ENCODE measurements around the gene OSMR. TPM values are rescaled to one million over a fixed set of nuclear protein-coding genes. Genes with fewer than 3 reads are reported as not detected.

The OSMR gene
- total and polyA plus RNA-seq, 2 of the 13 experiments (the other 11 are each of a cell fraction or from before 2014, with no cell fraction given), result 21.3 to 86.5 TPM

DNA sequence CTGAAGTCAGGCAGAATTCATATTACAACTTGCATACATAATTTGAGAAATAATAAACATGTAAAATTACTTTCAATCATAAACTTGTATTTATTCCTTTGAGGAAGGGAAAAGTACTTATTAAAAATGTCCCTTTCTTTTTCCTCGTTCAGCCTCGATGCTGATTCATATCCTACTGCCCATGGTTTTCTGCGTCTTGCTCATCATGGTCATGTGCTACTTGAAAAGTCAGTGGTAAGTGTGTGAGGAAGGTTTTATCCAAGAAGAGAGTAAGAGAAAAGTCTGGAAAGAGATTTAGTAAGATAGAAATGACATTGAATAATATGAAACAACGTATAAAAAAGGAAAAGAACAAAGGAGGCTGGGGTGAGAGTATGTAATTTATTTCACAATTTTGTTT is 85.9 kb downstream of the OSMR start (continued):
- TF ChIP-seq, protein P1, sequence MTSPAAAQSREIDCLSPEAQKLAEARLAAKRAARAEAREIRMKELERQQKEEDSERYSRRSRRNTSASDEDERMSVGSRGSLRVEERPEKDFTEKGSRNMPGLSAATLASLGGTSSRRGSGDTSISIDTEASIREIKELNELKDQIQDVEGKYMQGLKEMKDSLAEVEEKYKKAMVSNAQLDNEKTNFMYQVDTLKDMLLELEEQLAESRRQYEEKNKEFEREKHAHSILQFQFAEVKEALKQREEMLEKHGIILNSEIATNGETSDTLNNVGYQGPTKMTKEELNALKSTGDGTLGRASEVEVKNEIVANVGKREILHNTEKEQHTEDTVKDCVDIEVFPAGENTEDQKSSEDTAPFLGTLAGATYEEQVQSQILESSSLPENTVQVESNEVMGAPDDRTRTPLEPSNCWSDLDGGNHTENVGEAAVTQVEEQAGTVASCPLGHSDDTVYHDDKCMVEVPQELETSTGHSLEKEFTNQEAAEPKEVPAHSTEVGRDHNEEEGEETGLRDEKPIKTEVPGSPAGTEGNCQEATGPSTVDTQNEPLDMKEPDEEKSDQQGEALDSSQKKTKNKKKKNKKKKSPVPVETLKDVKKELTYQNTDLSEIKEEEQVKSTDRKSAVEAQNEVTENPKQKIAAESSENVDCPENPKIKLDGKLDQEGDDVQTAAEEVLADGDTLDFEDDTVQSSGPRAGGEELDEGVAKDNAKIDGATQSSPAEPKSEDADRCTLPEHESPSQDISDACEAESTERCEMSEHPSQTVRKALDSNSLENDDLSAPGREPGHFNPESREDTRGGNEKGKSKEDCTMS (CRISPR knock-in tag; conservative IDR thresholded peaks at IDR 0.05), result no peak
- TF ChIP-seq ZBTB3 (CRISPR knock-in tag; IDR thresholded peaks at IDR 0.05; ENCODE audit: borderline replicate concordance, low read depth) (no peak), ZNF431 (CRISPR knock-in tag; IDR thresholded peaks at IDR 0.05; ENCODE audit: borderline replicate concordance, low read depth) (no peak), ZNF331 (CRISPR knock-in tag; IDR thresholded peaks at IDR 0.05) (no peak), SNAPC2 (CRISPR knock-in tag; IDR thresholded peaks at IDR 0.05) (no peak), IRX3 (CRISPR knock-in tag; IDR thresholded peaks at IDR 0.05; ENCODE audit: borderline replicate concordance, low read depth) (no peak), RFX3 (CRISPR knock-in tag; IDR thresholded peaks at IDR 0.05) (no peak), GTF2F1 (IDR thresholded peaks at IDR 0.05; ENCODE audit: low read length) (no peak), ZNF292 (CRISPR knock-in tag; IDR thresholded peaks at IDR 0.05; ENCODE audit: borderline replicate concordance, low read depth) (no peak)
- TF ChIP-seq, protein P2, sequence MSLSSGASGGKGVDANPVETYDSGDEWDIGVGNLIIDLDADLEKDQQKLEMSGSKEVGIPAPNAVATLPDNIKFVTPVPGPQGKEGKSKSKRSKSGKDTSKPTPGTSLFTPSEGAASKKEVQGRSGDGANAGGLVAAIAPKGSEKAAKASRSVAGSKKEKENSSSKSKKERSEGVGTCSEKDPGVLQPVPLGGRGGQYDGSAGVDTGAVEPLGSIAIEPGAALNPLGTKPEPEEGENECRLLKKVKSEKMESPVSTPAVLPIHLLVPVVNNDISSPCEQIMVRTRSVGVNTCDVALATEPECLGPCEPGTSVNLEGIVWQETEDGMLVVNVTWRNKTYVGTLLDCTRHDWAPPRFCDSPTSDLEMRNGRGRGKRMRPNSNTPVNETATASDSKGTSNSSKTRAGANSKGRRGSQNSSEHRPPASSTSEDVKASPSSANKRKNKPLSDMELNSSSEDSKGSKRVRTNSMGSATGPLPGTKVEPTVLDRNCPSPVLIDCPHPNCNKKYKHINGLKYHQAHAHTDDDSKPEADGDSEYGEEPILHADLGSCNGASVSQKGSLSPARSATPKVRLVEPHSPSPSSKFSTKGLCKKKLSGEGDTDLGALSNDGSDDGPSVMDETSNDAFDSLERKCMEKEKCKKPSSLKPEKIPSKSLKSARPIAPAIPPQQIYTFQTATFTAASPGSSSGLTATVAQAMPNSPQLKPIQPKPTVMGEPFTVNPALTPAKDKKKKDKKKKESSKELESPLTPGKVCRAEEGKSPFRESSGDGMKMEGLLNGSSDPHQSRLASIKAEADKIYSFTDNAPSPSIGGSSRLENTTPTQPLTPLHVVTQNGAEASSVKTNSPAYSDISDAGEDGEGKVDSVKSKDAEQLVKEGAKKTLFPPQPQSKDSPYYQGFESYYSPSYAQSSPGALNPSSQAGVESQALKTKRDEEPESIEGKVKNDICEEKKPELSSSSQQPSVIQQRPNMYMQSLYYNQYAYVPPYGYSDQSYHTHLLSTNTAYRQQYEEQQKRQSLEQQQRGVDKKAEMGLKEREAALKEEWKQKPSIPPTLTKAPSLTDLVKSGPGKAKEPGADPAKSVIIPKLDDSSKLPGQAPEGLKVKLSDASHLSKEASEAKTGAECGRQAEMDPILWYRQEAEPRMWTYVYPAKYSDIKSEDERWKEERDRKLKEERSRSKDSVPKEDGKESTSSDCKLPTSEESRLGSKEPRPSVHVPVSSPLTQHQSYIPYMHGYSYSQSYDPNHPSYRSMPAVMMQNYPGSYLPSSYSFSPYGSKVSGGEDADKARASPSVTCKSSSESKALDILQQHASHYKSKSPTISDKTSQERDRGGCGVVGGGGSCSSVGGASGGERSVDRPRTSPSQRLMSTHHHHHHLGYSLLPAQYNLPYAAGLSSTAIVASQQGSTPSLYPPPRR (CRISPR knock-in tag; IDR thresholded peaks at IDR 0.05; ENCODE audit: borderline replicate concordance), result no peak
- TF ChIP-seq, protein P3, sequence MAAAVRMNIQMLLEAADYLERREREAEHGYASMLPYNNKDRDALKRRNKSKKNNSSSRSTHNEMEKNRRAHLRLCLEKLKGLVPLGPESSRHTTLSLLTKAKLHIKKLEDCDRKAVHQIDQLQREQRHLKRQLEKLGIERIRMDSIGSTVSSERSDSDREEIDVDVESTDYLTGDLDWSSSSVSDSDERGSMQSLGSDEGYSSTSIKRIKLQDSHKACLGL (CRISPR knock-in tag; IDR thresholded peaks at IDR 0.05), result no peak
